ENCODE results near the gene CDK15.

DNA sequence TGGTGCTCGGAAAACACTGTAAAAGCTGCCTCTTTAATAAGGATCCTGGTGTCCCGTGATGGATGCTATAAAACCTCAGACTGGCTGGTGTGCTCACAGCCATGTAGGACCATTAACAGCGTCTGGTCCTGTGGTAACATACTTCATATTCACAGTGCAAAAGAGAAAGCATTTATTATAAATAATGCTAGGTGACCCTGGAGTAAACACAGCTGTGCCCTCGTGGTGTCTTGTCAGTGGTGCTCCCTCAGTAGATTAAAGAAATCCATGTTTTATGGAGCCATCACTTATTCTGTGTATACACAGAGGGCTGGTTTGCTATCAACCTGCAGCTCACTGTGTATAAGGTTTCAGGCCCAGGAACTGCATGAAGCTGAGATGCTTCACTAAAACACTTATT, 106.9 kb downstream of the CDK15 start:
- no peak for TF ChIP-seq POLR2A (IDR thresholded peaks at IDR 0.05)
- TF ChIP-seq, protein P1, sequence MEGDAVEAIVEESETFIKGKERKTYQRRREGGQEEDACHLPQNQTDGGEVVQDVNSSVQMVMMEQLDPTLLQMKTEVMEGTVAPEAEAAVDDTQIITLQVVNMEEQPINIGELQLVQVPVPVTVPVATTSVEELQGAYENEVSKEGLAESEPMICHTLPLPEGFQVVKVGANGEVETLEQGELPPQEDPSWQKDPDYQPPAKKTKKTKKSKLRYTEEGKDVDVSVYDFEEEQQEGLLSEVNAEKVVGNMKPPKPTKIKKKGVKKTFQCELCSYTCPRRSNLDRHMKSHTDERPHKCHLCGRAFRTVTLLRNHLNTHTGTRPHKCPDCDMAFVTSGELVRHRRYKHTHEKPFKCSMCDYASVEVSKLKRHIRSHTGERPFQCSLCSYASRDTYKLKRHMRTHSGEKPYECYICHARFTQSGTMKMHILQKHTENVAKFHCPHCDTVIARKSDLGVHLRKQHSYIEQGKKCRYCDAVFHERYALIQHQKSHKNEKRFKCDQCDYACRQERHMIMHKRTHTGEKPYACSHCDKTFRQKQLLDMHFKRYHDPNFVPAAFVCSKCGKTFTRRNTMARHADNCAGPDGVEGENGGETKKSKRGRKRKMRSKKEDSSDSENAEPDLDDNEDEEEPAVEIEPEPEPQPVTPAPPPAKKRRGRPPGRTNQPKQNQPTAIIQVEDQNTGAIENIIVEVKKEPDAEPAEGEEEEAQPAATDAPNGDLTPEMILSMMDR (IDR thresholded peaks at IDR 0.05) = no peak
